ENCODE data around the gene WDFY4.

Gene WDFY4

GRCh38 chr10:48800007-48800675, 115.5 kb downstream of the WDFY4 start:
- DNase-seq = no peak

GRCh38 chr10:48801001-48801421, 116.3 kb downstream of the WDFY4 start:
- no peak for DNase-seq

- DNase-seq = no peak
Observed at GRCh38 chr10:48802611-48803071, 118.0 kb downstream of the WDFY4 start.

- DNase-seq = no peak
Observed at GRCh38 chr10:48803801-48804584, 119.3 kb downstream of the WDFY4 start.

- no peak for DNase-seq
Observed at GRCh38 chr10:48804740-48805182, 120.1 kb downstream of the WDFY4 start.

- no peak for DNase-seq
Observed at GRCh38 chr10:48805411-48805810, 120.7 kb downstream of the WDFY4 start.

GRCh38 chr10:48805848-48806247, 121.2 kb downstream of the WDFY4 start:
- DNase-seq = no peak

GRCh38 chr10:48806342-48806741, 121.7 kb downstream of the WDFY4 start:
- no peak for DNase-seq

- DNase-seq = no peak
Observed at GRCh38 chr10:48807791-48808470, 123.3 kb downstream of the WDFY4 start.

GRCh38 chr10:48809261-48809660, 124.6 kb downstream of the WDFY4 start:
- no peak for DNase-seq

GRCh38 chr10:48811461-48811860, 126.8 kb downstream of the WDFY4 start:
- peak; percentile 47 for DNase-seq

GRCh38 chr10:48811917-48812316, 127.2 kb downstream of the WDFY4 start:
- peak; percentile 25 for DNase-seq

GRCh38 chr10:48813291-48813690, 128.6 kb downstream of the WDFY4 start:
- DNase-seq = no peak

- no peak for DNase-seq
Observed at GRCh38 chr10:48813825-48814224, 129.2 kb downstream of the WDFY4 start.

- no peak for DNase-seq
Observed at GRCh38 chr10:48814933-48815332, 130.3 kb downstream of the WDFY4 start.

GRCh38 chr10:48817141-48817540, 132.5 kb downstream of the WDFY4 start:
- DNase-seq = no peak

GRCh38 chr10:48818081-48818480, 133.4 kb downstream of the WDFY4 start:
- DNase-seq = no peak

GRCh38 chr10:48818861-48819520, 134.3 kb downstream of the WDFY4 start:
- no peak for DNase-seq

- DNase-seq = no peak
Observed at GRCh38 chr10:48819783-48820182, 135.1 kb downstream of the WDFY4 start.

- no peak for DNase-seq
Observed at GRCh38 chr10:48820231-48820630, 135.6 kb downstream of the WDFY4 start.

GRCh38 chr10:48820699-48821098, 136.0 kb downstream of the WDFY4 start:
- no peak for DNase-seq

- DNase-seq = no peak
Observed at GRCh38 chr10:48821111-48821510, 136.4 kb downstream of the WDFY4 start.

GRCh38 chr10:48821692-48822091, 137.0 kb downstream of the WDFY4 start:
- DNase-seq = no peak

Data from fibroblast of skin of right biceps (primary cell).